Stimulated activated CD8-positive, alpha-beta memory T cell treated with anti-CD3 and anti-CD28 coated beads, Interleukin-2, amount 100 ng/mL, for 1 hour (primary cell): Measurements from ENCODE around the gene STK40.

Source experiments
- DNase-seq, 2 donors: peaks; one replicate each; pipeline ENCODE4 v3.0.0-alpha.2; 2020; ENCODE audit warnings: low read depth in 2 of 2

Gene STK40

GRCh38 chr1:36385410-36386264 is at the start of gene STK40:
Gene STK40 (minus strand): TSS chr1:36385924. CDS start chr1:36361332, 24,592 bp downstream.
- peak; percentile 97 to 98 for DNase-seq

GRCh38 chr1:36433102-36433501 is 47.4 kb upstream of the STK40 start:
- DNase-seq: no peak

DNA sequence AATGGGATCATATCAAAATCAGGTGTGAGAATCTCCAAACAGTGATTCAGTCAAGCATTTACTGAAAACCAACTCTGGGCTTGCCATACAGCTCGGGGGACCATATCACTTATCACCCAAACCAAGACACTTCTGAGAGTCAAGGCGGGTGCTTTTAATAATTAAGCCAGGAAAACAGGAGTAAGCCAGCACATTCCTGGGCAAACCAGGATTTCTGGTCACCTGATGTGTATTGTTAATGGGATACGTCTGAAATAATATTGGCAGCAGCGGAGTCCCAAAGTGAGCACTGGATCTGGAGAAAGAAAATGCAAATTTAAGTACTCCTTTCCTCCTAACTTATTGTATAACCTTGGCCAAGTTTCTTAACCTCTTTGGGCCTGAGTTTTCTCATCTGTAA is 46.9 kb upstream of the STK40 start:
- DNase-seq: no peak

DNA sequence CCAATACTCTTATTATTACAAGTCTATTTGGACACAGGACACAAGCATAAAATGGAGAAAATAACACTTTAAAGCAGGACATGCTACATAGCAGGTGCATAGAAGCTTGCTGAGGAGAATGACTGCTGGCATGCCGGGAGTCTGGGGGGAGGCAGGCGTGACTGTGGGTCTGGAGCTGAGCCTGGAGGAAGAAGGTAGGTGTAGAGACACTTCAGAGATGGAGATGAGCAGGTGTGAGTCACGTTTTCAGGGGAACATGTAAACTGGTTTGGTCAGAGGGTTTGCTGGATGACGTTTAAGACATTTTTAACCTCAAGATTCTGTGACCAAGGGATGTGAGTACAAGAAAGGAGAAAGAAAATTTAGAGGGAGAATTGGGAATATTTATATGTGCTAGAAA is 40.1 kb upstream of the STK40 start:
- no peak for DNase-seq

DNA sequence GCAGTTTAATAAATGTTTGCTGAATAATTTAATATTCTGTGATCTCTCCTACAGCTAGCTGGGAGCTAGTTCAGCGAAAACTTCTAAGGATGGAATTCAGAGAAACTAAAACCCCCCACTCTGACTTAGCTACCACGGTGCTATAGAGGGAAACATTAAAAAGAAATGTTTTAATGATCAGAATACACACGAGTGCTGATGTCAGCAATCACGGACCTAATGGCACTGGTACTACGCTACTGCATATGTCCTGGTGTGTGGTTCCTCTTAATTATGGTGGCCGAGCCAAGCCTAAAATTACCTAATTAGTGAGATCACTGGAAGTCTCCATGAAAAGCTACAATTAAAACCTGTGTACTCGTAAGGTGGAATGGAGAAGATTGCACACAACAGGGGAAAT is 35.9 kb upstream of the STK40 start:
- DNase-seq: no peak

DNA sequence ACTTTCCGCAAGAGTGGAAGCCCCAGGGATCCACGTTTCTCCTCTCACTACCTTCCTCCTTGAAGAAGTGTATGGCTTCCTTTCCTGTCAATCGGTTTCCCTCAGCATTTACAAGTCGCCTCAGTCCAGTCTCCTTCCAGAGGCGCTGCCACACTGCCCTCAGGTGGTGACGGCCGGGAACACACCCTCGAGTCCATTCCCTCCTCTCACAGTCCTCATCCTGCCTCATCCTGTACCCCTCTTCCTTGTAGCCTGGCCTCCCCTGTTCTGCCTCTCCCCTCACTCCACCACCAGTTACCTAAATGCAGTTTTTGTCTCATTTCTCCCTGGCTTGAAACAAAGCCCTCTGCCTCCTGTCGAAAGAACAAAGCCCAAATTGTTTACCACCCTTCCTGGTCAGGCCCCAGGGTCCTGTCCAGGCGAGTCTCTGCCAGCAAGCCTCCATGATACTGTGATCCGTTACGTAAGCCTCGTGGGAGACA is 35.2 kb upstream of the STK40 start:
- DNase-seq: peak; percentile 79 to 87

DNA sequence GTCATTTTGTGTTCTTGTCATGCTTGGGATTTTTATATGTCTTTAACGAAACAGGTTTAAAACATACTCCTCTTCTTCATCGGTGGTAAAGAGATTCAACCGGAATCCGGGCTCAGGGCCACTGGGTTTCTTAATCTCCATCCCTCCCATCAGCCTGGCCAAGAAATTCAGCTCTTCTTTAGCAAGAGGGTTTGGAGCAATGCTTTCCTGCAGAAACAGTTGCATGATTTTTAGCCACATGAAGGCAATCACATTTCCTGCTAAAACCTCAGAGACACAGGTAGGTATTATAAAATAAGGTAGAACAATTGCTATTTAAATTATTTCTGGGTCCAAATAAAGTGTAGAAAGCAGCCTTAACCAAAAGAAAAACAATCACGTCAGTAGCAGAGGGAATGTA is 34.7 kb upstream of the STK40 start:
- DNase-seq: no peak

GRCh38 chr1:36419569-36419968 is 33.8 kb upstream of the STK40 start:
- DNase-seq: no peak

GRCh38 chr1:36419140-36419539 is 33.4 kb upstream of the STK40 start:
- no peak for DNase-seq

DNA sequence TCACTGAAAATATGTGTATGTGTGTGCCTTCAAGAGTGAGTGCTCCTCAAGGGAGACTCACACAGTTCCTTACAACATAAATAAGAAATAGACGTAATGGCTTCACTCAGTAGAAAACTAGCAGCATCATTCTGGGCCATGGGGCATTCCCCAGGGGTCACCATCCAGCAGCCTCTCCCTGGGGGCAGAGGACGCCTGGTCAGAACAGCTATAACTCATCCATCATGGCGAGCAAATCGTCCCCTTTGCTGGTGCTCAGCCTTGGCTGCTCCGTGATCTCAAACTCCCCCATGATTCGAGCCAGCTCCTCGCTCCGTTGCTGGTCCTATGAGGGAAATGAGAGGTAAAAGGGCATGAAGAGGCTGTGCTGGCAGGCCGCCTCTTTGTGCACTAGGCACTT is 32.2 kb upstream of the STK40 start:
- no peak for DNase-seq

- DNase-seq: no peak
These were observed 30.1 kb upstream of the STK40 start for GRCh38 chr1:36415661-36416326.

DNA sequence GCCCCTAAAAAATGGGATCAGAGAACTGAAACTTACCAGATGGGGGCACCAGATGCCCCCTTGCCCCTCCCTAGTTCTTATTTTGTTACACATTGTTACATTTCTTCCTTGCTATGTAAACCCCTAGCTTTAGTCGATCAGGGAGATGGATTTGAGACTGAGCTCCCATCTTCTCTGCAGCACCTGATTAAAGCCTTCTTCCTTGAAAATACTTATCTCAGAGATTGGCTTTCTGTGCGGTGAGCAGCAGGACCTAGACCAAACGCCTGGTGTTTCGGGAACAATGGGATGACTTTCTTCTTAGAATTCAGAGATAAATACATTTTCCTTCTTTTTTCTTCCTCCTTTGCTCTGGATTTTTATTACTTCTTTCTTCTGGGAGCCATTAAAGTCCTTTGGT is 28.7 kb upstream of the STK40 start:
- DNase-seq: no peak

- no peak for DNase-seq
These were observed 26.2 kb upstream of the STK40 start for GRCh38 chr1:36411674-36412648.

DNA sequence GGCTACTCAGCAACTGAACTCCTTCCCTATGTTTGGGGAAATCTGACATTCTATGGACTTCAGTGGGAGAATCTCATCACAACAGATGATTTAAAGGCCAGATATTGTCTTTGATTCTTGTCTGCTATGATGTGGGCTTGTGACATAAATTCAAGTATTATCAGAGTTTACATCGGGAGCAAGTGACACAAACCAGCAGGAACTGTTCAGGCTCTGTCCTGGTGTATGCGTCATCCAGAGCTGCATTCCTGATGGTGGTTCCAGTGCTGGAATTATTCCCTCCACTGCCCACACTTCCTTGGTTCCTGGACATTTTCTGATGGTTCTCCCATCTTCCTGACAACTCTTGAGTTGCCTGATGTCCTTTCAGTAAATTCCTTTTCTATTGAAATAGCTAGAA is 22.8 kb upstream of the STK40 start:
- no peak for DNase-seq

DNA sequence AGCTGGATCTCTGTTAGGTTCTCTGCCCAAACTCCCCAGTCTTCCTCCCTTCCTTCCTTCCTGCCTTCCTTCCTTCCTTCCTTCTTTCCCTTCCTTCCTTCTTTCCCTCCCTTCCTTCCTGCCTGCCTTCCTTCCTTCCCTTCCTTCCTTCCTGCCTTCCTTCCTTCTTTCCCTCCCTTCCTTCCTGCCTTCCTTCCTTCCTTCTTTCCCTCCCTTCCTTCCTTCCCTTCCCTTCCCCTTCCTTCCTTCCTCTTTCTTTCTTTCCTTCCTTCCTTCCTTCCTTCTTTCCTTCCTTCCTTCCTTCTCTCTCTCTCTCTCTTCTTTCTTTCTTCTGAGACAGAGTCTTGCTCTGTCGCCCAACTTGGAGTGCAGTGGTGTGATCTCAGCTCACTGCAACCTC is 20.7 kb upstream of the STK40 start:
- no peak for DNase-seq

DNA sequence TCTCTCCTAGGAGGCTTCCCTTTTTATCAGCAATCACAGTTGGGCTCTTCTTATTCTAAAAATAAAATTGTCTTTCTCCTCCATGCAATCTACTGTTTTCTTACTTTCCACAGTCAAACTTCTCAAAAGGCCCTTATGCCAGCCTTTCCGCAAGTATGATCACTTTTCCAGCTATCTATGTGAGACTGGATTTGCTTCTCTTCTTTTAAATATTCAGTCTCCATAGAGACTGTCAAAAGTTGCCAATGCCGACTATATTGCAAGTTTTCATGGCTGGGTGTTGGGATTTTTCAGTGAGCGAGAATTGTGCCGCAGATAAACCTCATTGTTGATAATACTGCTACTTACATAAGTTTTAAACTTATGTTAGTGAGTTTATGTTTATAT is 16.8 kb upstream of the STK40 start:
- DNase-seq: no peak

DNA sequence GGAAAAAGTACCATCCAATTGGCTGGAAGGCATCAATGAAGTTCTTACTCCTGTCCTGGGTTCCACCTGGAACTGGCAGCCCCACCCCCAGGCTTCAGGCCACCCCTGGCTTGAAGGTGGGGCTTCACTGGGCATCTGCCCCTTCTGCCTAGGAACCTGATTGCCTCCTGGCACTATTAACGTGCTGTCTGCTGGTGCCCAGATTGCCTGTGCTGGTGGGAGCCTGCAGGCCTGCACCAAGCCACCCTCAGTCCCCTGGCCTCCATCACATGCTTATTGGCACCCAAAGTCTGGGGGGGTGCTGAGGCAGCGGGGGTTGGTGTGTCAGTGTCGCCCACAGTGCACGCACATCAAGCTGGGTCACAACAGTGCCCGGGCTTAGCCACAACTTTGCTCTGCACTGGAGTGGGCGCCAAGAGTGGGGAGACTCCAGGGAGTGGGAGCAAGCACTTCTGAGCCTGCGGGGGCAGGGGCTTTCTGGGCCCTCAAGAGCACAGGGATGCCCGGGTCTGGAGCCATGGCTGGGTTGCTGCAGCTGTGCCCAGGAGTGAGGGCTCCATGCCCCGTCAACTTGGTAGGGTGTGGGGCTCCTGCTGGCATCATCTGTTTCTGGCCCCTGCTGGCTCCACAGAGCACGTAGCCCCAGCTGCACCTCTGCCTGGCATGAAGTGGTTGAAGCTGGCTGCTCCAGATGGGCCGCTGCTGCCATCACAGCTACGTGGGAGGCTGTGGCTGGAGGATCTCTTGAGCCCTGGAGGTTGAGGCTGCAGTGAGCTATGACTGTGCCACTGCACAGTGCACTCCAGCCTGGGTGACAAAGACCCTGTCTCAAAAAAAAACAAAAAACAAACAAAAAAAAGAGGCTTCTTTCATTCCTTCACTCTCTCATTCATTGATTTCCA is 16.1 kb upstream of the STK40 start:
- no peak for DNase-seq

DNA sequence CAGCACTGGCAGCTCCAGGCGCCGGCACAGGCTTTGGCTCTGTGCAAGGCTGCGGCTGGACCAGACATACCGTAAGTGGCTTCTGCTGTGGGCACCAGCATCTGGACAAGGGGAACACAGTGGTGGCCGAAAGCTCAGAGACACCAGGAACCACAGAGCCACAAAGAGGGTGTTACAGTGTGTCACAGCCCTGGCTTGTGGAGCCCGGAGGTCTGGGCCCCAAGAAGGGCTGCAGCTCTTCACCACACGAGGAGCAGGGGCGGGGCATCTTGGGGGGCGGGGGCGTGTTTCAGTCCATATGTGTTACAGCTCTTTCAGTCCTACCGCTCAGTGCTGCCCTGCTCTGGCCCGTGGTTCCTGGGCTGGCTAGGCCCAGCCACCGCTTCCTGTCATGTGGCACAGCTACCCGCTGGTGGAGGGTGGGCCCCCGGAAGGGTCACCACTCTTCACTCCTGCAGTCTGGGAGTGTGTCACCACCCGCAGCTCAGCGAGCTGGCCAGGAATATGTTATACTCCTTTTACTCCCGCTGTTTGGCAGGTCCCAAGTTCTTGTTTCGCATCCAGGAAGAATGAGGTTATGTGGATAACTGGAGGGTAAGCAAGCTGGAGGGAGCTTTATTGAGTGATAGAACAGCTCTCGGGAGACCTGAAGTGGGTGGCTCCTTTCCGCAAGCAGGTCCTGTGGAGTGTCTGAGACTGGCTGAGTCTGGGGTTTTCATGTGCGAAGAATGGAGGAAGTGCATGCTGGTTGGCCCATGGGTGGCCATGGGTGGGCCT is 15.3 kb upstream of the STK40 start:
- peak in 1 of 2 donors; percentile 21 for DNase-seq

DNA sequence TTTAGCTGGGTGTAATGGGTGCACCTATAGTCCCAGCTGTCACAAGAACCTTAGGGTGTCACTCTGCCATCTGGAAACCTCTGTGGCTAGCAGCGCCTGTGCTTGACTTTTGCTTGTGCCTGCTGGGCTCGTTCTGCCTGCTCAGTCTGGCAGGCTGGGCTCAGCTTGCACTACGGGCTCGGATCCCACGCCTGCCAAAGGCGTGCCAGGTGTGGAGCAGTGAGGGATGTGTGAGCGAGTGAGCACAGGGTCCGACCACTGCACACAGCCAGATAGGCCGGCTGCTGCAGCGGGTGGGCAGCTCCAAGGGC is 14.7 kb upstream of the STK40 start:
- DNase-seq: no peak

- DNase-seq: no peak
These were observed 12.8 kb upstream of the STK40 start for GRCh38 chr1:36398370-36398977.
